HEK293T (cell line): ENCODE results near the gene NRP1.
"Not testable (repeated sequence)": the region's sequence is repeated elsewhere in the genome, so short reads cannot be mapped to it uniquely, and the experiment has no call there.

Experiments
- CTCF ChIA-PET: fragments of 350-600 bp; formaldehyde crosslinking; extraction: SDS; loops from one replicate; lab custom pipeline; 2021; ENCODE audit warnings: antibody characterized with exemption, inconsistent platforms; lab: Yijun Ruan, JAX
- POLR2A ChIA-PET: fragments of 350-600 bp; formaldehyde crosslinking; extraction: SDS; loops from one replicate; lab custom pipeline; 2020; ENCODE audit warnings: antibody characterized with exemption, inconsistent platforms; lab: Yijun Ruan, JAX
- DNase-seq: peaks from one replicate; pipeline ENCODE4 v3.0.0; 2012; ENCODE audit warnings: mixed read lengths; ENCODE audit errors: extremely low spot score
- ARNT ChIP-seq: fragments of 450-650 bp; IDR thresholded peaks from 2 replicates; pipeline ENCODE4 v1.6.1; 2017; ENCODE audit warnings: mild to moderate bottlenecking
- BHLHE40 ChIP-seq: fragments of 450-650 bp; IDR thresholded peaks from 2 replicates; pipeline ENCODE4 v1.6.1; 2016; ENCODE audit warnings: mild to moderate bottlenecking, moderate library complexity, borderline replicate concordance
- CTBP1 ChIP-seq: fragments of 450-650 bp; IDR thresholded peaks from 2 replicates; pipeline ENCODE4 v1.6.1; 2016; ENCODE audit warnings: borderline replicate concordance
- ELF4 ChIP-seq: fragments of 450-650 bp; IDR thresholded peaks from 2 replicates; pipeline ENCODE4 v1.6.1; 2017; ENCODE audit warnings: antibody characterized with exemption
- FOXA1 ChIP-seq: fragments of 450-650 bp; IDR thresholded peaks from 2 replicates; pipeline ENCODE4 v1.6.1; 2016; ENCODE audit warnings: mild to moderate bottlenecking
- FOXK2 ChIP-seq: fragments of 450-650 bp; IDR thresholded peaks from 2 replicates; pipeline ENCODE4 v1.6.1; 2016; ENCODE audit warnings: mild to moderate bottlenecking
- FOXM1 ChIP-seq: fragments of 450-650 bp; IDR thresholded peaks from 2 replicates; pipeline ENCODE4 v1.6.1; 2017; ENCODE audit warnings: mild to moderate bottlenecking, borderline replicate concordance
- HDGF ChIP-seq: fragments of 450-650 bp; IDR thresholded peaks from 2 replicates; pipeline ENCODE4 v1.6.1; 2017; ENCODE audit warnings: antibody characterized with exemption, borderline replicate concordance
- L3MBTL2 ChIP-seq: fragments of 450-650 bp; conservative IDR thresholded peaks from 2 replicates; pipeline ENCODE4 v1.6.1; 2016; ENCODE audit warnings: mild to moderate bottlenecking
- LEF1 ChIP-seq: fragments of 450-650 bp; IDR thresholded peaks from 2 replicates; pipeline ENCODE4 v1.6.1; 2017; ENCODE audit warnings: mild to moderate bottlenecking, borderline replicate concordance
- NFRKB ChIP-seq: fragments of 450-650 bp; IDR thresholded peaks from 2 replicates; pipeline ENCODE4 v1.6.1; 2016; ENCODE audit warnings: mild to moderate bottlenecking, moderate library complexity
- SP1 ChIP-seq: fragments of 450-650 bp; IDR thresholded peaks from 2 replicates; pipeline ENCODE4 v1.6.1; 2017
- SUZ12 ChIP-seq: fragments of 450-650 bp; IDR thresholded peaks from 2 replicates; pipeline ENCODE4 v1.6.1; 2016; ENCODE audit warnings: mild to moderate bottlenecking
- TARDBP ChIP-seq: fragments of 450-650 bp; IDR thresholded peaks from 2 replicates; pipeline ENCODE4 v1.6.1; 2016
- ZNF384 ChIP-seq: fragments of 450-650 bp; IDR thresholded peaks from 2 replicates; pipeline ENCODE4 v1.6.1; 2016
- TF ChIP-seq, protein P1 (sequence below): fragments of 450-650 bp; IDR thresholded peaks from 2 replicates; pipeline ENCODE4 v1.6.1; 2016

Gene NRP1

GRCh38 chr10:33145451-33146188 is 188.8 kb downstream of the NRP1 start:
- TF ChIP-seq TARDBP (no peak), FOXA1 (no peak), CTBP1 (no peak)
- TF ChIP-seq, protein P1, sequence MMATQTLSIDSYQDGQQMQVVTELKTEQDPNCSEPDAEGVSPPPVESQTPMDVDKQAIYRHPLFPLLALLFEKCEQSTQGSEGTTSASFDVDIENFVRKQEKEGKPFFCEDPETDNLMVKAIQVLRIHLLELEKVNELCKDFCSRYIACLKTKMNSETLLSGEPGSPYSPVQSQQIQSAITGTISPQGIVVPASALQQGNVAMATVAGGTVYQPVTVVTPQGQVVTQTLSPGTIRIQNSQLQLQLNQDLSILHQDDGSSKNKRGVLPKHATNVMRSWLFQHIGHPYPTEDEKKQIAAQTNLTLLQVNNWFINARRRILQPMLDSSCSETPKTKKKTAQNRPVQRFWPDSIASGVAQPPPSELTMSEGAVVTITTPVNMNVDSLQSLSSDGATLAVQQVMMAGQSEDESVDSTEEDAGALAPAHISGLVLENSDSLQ = no peak
- ChIA-PET POLR2A (no interaction called here), CTCF (interaction anchor here (1.1 kb wide), 1 partner anchor 164 kb away, joined by 3 read pairs; no protein-coding TSS in a partner anchor)
- no peak for DNase-seq

- no peak for DNase-seq
- CTCF ChIA-PET = interaction anchor here (1.6 kb wide), 1 partner anchor 67 kb away, joined by 3 read pairs; no protein-coding TSS in a partner anchor
- POLR2A ChIA-PET = no interaction called here
- TF ChIP-seq SUZ12 (no peak), LEF1 (no peak), FOXA1 (no peak), ELF4 (no peak), BHLHE40 (no peak), NFRKB (no peak), FOXM1 (no peak), TARDBP (no peak), HDGF (no peak), FOXK2 (no peak), ARNT (no peak), CTBP1 (no peak)
These were observed 191.2 kb downstream of the NRP1 start for GRCh38 chr10:33143160-33143728.

- TF ChIP-seq FOXK2 = no peak
- no peak for TF ChIP-seq LEF1
- no peak for TF ChIP-seq FOXM1
- TF ChIP-seq CTBP1 = no peak
- TF ChIP-seq ARNT = no peak
- TF ChIP-seq NFRKB = no peak
- TF ChIP-seq SUZ12 = no peak
- TF ChIP-seq TARDBP = no peak
- no peak for TF ChIP-seq ZNF384
- TF ChIP-seq ELF4 = no peak
- TF ChIP-seq SP1 = no peak
- TF ChIP-seq BHLHE40 = no peak
- TF ChIP-seq L3MBTL2 = no peak
- no peak for TF ChIP-seq FOXA1
- no peak for TF ChIP-seq HDGF
- TF ChIP-seq, protein P1 = no peak
- POLR2A ChIA-PET = no interaction called here
- CTCF ChIA-PET = interaction anchor here (0.6 to 1.6 kb wide), 3 partner anchors 13 to 963 kb away, joined by 3 read pairs; no protein-coding TSS in a partner anchor
- DNase-seq = no peak
These were observed 192.2 kb downstream of the NRP1 start for GRCh38 chr10:33142295-33142694.

- DNase-seq = no peak
- ChIA-PET POLR2A (no interaction called here), CTCF (no interaction called here)
- no peak for TF ChIP-seq FOXK2
- no peak for TF ChIP-seq FOXM1
- TF ChIP-seq HDGF = no peak
- TF ChIP-seq CTBP1 = no peak
- TF ChIP-seq LEF1 = no peak
- no peak for TF ChIP-seq TARDBP
- TF ChIP-seq L3MBTL2 = no peak
- no peak for TF ChIP-seq FOXA1
- TF ChIP-seq SUZ12 = no peak
These were observed 193.2 kb downstream of the NRP1 start for GRCh38 chr10:33141251-33141650.

DNA sequence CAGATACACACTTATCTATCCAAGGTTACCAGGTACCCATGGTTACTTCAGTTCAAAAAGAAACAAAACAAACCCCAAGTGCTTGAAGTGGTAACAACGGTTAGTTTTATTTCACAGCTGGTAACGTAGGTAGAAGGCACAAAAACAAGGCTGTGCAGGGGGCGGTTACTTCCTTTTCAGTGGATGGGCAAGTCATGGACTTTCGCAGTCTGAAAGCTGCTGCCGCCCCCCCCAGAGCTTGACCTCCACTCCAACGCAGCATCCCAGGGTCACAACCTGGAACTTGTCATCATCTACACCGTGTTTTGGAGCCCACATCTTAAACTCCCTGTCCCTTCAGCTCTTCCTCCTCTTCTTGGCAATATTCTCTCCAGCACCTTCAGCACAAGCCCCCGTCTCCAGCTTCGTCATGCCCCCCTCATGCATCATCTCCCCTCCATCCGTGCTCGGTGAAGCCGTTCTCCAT is 195.3 kb downstream of the NRP1 start:
- TF ChIP-seq SP1 (no peak), FOXM1 (no peak), FOXK2 (no peak), ELF4 (no peak), TARDBP (no peak), ARNT (no peak), SUZ12 (no peak), CTBP1 (no peak), FOXA1 (no peak), HDGF (no peak), BHLHE40 (no peak), NFRKB (no peak), L3MBTL2 (no peak), ZNF384 (no peak)
- ChIA-PET CTCF (interaction anchor here (0.9 kb wide), 1 partner anchor 16 kb away, joined by 3 read pairs; no protein-coding TSS in a partner anchor), POLR2A (interaction anchor here (0.9 kb wide), 1 partner anchor 9 kb away, joined by 3 read pairs; no protein-coding TSS in a partner anchor)

GRCh38 chr10:33138686-33139085 is 195.8 kb downstream of the NRP1 start:
- CTCF ChIA-PET = interaction anchor here (0.9 kb wide), 1 partner anchor 17 kb away, joined by 3 read pairs; no protein-coding TSS in a partner anchor
- POLR2A ChIA-PET = interaction anchor here (0.9 kb wide), 1 partner anchor 8 kb away, joined by 3 read pairs; no protein-coding TSS in a partner anchor
- not testable (repeated sequence) for DNase-seq

More for the DNA sequence above, 195.3 kb downstream of the NRP1 start:
- DNase-seq = no peak
